GM21529 (cell line): ENCODE results near the gene SPOCK1.

ENCODE experiments used
- ATAC-seq: cut with Tn5 transposase; IDR thresholded peaks from one replicate; pipeline ENCODE4 v1.9.1; 2021; ENCODE audit not compliant: unreplicated experiment

The SPOCK1 gene

GRCh38 chr5:137126829-137127228 lies 372.3 kb downstream of the SPOCK1 start:
- no peak for ATAC-seq

DNA sequence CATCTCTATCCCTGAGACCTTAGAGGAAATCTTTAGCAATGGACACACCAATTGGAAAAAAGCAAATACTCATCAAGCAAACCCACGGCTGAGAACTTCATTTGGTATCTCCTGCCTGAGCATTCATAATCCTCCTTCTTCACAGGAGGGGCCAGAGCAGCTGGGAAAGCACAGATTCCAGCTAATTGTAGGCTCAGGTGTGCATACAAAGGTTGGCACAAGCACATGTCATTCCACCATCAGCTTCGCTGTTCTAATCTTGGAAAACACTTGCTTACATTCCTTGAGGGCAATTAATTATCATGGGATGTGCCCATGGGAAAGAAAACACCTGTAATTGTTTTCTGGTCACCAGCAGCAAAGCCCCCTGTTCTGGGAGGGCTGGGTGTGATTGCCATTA lies 376.6 kb downstream of the SPOCK1 start:
- ATAC-seq: no peak

DNA sequence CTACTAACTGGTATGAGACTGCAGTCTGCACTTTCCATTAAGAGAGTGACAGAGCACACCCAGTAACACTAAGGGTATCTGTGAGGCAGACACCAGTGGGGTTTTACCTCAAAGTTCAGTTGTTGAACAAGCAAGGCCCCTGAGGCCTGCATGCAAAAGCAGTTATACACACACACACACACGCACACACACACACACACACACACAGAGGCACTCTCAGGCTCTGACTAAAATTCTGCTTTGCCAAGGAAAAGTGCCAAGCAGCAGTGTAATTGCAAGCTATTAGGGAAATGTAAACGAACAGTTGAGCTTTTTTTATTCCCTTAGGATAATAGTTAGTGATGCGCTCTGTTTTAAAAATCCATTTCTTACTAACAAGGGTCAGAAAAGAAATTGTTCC lies 377.1 kb downstream of the SPOCK1 start:
- no peak for ATAC-seq

DNA sequence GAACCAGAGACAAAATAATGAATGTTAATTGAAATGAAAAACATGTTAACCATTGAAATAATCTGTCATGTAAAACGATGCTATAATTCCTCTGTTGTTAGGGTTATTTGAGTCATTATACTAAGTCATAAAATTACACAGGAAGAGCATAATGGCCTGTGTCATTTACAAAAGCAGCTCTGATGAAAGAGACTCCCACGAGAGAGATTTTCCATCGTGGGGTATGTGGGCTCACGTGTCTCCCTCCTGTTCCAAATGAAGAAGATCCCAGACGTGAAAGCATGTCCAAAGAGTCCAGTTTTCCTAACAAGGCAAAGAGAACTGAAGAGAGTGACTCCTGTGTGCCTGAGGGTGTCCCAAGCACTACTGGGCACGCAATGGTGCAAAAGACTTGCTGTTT lies 379.8 kb downstream of the SPOCK1 start:
- ATAC-seq: no peak

GRCh38 chr5:137118629-137119028 lies 380.5 kb downstream of the SPOCK1 start:
- ATAC-seq: no peak

DNA sequence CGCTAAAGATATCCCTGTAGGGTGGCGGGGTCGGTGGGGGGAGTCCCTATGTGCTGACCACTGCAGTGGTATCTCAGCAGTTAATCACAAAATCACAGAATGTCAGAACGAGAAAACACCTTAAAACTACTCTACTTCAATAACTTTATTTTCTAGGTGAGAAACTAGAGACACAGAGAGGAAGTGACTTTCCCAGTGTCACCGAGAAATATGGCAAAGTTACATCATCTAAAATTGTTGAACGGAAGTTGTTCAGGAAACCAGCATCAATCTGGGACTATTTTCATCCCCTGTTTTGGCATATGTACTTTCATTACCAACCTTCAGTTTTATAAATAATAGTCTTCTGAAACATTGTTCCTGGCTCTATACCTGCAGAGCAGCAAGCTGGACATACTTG lies 384.0 kb downstream of the SPOCK1 start:
- no peak for ATAC-seq

- ATAC-seq: no peak
Measured at GRCh38 chr5:137114529-137114928, 384.6 kb downstream of the SPOCK1 start.

GRCh38 chr5:137113939-137114338 lies 385.2 kb downstream of the SPOCK1 start:
- ATAC-seq: no peak

DNA sequence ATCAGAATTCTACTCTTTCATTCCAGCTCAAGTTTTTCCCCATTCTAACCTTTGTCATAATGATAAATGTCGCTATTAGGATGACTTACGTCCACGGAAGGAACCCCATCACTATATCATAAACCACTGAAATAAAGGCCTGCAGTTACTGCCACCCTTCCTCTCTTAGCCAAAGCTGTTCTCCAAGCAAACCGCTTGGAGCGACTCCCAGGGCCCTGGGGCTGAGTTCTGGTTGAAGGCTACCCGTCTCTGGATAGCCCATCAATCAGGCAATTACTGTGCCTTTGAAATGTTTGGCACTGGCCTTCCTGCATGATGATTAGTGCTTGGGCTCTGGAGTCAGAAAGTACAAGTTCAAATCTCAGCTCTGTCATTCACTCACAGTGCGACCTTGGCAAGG lies 386.0 kb downstream of the SPOCK1 start:
- no peak for ATAC-seq

DNA sequence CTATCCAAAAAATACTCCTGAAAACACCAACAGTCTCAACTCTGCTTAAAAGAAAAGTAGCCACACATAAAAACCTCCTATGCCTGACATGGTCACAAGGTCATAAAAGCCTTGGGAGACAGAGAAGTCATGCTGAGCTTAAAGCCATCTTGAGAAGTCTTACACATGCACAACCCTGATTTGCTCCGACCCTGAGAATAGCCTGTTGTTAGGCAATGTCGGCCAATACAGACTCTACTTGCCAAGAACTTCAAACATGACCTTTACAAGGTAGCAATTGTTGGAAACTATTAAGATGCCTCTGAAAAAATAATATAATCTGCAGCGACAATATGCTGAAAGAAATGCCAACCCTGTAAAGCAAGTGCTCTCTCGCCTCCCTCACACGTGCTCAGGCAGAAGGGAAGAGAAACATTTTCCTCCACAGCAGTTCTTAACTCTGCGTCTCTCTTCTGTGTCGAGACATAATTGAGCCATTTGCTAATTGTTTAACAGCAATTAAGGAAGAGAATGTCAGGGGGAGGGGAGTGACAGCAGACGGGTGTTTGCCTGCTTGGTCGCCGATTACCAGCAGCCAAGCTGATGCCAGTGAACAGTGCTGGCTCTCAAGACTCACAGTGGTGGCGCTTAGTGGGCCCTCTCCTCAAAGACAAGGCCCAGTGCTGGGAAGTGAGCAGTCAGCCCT lies 393.6 kb downstream of the SPOCK1 start:
- no peak for ATAC-seq

DNA sequence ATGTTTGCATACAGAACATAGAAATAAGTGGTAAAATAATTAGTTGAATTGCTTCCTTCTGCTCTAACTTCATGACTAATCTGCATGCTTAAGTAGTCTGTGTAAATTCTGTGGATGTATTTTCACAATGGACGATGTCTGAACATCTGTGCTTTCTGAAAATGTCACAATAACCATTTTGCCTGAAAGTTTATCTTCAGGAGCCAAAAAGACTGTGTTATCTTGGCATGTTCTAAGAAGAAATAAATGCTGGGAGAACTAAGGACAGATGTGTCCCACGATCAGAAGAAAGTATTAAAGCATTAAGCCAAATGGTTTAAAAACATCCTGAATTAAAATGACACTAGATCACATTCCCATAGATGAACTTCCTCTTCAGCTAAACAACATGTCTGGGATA lies 397.6 kb downstream of the SPOCK1 start:
- no peak for ATAC-seq

GRCh38 chr5:137099651-137100050 lies 399.5 kb downstream of the SPOCK1 start:
- no peak for ATAC-seq

DNA sequence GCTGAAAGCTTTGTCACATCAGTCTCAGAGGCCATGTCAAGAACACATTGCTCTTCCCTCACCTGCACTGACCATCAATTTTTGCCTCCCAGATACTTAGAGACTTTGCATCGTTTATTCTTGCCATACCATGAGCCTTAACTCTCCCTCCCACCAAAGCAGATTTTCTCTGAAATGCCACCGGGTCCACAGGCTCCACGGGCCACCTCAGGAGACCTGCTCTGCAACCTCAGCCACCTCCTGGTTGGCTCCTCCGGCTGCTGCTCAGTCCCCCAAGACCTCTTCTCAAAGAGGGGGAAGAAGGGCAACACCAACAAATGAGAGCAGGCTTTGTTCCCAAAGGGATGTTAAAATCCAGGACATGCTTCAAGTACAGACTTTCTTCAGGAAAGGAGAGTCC lies 400.5 kb downstream of the SPOCK1 start:
- ATAC-seq: no peak

DNA sequence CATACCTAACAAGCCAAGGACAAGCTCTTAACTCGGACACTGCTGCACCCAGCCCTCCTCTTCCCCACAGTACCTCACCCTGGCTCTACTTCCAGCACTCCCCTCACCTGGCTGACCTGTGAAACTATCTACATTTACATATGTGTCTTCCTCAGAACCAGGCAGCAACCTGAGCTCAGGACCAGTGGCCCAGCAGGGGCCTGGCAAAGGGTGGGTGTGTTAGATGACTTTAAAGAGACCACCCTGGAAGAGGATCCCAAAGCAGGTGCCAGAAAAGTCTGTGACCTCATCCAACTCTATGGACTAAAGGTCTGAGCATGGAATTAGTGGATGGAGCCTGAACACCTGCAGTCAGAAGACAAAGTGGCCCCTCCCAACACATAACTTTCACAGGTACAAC lies 400.9 kb downstream of the SPOCK1 start:
- no peak for ATAC-seq

DNA sequence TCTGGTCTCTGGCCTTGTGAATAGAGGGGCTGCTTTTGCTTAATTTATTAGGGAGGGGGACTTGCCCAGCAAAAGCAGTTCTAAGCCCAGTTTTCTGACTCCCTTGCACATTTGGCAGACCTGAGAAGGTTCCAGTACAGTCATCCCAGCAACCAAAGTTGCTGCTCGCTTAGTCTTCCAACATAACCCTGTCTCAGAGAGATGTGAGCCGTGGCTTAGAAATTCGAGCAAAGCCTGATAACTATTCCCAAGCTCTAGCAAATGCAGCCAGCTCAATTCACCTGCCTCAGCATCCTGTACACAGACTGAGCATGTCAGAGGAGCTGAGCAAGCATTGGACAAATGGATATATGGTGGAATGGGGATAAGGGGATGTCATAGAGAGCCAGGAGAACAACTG lies 401.9 kb downstream of the SPOCK1 start:
- ATAC-seq: no peak

DNA sequence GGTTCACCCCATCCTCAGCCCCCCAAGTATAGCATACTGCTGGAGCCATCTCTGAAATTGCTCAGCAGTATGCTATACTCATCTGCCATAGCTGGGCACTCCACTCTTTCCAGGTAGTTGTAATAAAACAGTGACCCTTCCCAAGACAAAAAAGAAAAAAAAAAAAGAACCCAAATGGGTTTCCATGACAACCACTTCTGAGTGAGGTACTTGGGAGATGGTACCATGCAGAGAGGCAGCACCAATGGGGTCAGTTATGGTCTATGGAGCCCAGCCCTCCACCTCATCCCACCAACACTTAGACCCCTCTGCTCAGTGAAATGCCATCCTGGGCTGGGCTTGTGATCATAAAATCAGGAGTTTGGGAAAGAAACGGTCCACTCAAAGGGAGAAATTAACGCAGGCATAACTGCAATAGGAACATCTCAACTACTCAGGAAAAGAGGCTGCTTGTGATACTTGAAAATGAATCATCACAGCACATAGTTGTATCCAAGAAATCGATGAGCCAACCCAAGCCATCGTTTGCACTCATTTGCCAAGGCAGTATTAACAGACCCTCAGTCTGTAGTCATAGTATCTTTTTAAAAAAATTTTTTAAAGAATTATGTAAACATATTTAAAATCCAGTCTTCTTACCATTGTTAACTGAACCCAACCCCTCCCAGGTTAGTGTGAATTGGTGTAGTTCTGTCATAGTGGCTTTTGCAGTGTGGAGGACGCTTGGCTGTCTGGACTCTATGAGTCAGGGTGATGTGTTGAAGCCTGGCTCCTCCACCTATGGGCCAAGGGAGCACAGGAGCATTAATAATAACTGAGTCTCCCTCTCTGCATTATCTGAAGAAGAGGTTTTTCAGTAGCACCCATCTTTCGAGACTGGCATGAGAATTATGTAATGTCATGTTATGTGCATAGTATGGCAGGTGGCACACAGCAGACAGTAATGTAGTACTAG lies 402.7 kb downstream of the SPOCK1 start:
- no peak for ATAC-seq

GRCh38 chr5:137095597-137095996 lies 403.5 kb downstream of the SPOCK1 start:
- ATAC-seq: no peak

GRCh38 chr5:137092831-137093230 lies 406.3 kb downstream of the SPOCK1 start:
- no peak for ATAC-seq

- no peak for ATAC-seq
Measured at GRCh38 chr5:137091472-137091871, 407.7 kb downstream of the SPOCK1 start.

DNA sequence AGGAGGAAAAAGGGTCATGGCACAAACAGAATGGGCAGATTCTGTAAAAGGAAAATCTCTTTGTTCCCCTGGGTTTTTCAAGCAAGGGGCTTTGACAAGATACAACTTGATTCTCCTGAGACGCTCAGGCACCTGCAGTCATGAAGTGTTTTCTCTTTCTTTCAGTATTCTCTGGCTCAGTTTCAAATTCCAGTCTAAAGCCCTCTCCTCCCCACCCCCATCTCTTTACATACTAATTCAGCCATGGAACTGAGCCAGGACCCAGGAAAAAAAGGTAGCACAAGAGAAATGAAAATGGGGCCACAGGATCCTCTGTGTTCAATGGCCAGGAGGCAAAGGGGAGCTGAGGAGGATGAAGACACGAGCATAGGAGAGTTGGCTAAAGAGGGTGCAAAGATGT lies 408.4 kb downstream of the SPOCK1 start:
- no peak for ATAC-seq

GRCh38 chr5:137090151-137090550 lies 409.0 kb downstream of the SPOCK1 start:
- no peak for ATAC-seq

DNA sequence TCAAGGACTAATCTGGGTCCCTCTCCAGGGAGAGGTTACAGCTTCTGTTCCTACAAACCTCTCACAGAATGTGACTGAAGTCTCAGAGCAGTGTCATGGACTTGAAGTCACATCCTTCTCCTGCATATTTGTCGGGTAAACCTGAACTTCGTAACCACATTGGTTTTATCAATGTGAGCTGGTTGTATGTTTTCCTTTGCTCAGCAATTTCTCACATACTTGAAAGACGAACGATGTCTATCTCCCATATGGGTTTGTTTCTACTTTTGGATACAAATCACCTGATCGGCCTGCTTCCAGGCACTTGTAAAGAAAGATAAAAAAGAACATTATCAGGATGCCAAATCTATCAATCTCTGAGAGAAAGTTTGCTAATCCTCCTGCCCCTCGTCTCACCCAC lies 411.0 kb downstream of the SPOCK1 start:
- no peak for ATAC-seq
